Heart left ventricle (tissue), 16 donors: Measurements from ENCODE around the gene SLIT3. TPM values are rescaled to one million over a fixed set of nuclear protein-coding genes. Genes with fewer than 3 reads are reported as not detected.

ENCODE experiments used
- ATAC-seq, 4 donors: fragments of 200-7000 bp; cut with Tn5 transposase; one replicate each; pipeline ENCODE4 v1.9.1; 2020 to 2022; ENCODE audit warnings: moderate library complexity in 4 of 4, mild to moderate bottlenecking in 3 of 4, moderate number of reproducible peaks in 1 of 4
- DNase-seq, 5 donors: peaks; one replicate each; pipeline ENCODE4 v3.0.0-alpha.2; 2020
- H3K27ac ChIP-seq, 12 donors: fragments of 200-600 bp; sonication (generic) in 4 of 12; one replicate each; pipeline versions ENCODE4 v1.5.0 to v1.8.0; 2016 to 2022; ENCODE audit warnings: mild to moderate bottlenecking in 2 of 12
- H3K27me3 ChIP-seq, 9 donors: fragments of 200-600 bp; sonication (generic) in 2 of 9; one replicate each; pipeline versions ENCODE4 v1.5.1 to v1.8.0; 2016 to 2022; ENCODE audit warnings: mild to moderate bottlenecking in 3 of 9
- H3K36me3 ChIP-seq, 9 donors: fragments of 200-600 bp; sonication (generic) in 2 of 9; one replicate each; pipeline versions ENCODE4 v1.5.0 to v1.8.0; 2018 to 2022; ENCODE audit warnings: mild to moderate bottlenecking in 2 of 9
- H3K4me1 ChIP-seq, 12 donors: fragments of 200-600 bp; sonication (generic) in 4 of 12; one replicate each; pipeline versions ENCODE4 v1.5.0 to v1.8.0; 2016 to 2022; ENCODE audit warnings: mild to moderate bottlenecking in 3 of 12
- H3K4me3 ChIP-seq, 12 donors: fragments of 200-600 bp; sonication (generic) in 4 of 12; one replicate each; pipeline versions ENCODE4 v1.5.0 to v1.8.0; 2017 to 2022; ENCODE audit warnings: mild to moderate bottlenecking in 9 of 12, moderate library complexity in 4 of 12
- H3K9me3 ChIP-seq, 12 donors: fragments of 200-600 bp; sonication (generic) in 4 of 12; one replicate each; pipeline versions ENCODE4 v1.5.0 to v1.8.0; 2016 to 2022; ENCODE audit warnings: mild to moderate bottlenecking in 1 of 12
- CTCF ChIP-seq, 12 donors: fragments of 200-600 bp; sonication (generic) in 4 of 12; IDR thresholded peaks; one replicate each; pipeline versions ENCODE4 v1.5.0 to v1.8.0; 2018 to 2022; ENCODE audit warnings: antibody characterized with exemption in 12 of 12, mild to moderate bottlenecking in 5 of 12
- POLR2A ChIP-seq, 2 donors: fragments of 450-650 bp; IDR thresholded peaks; one replicate each; pipeline ENCODE4 v1.6.1; 2017; ENCODE audit warnings: antibody characterized with exemption in 2 of 2, mild to moderate bottlenecking in 2 of 2, moderate library complexity in 2 of 2
- WGBS, 4 donors: extraction: QIAGEN DNeasy Blood & Tissue Kit in 2 of 4; methylation state at CpG; one replicate each; pipeline versions ENCODE4 v1.1.5 to v1.1.7; 2013 to 2018; 5-methylcytosine and 5-hydroxymethylcytosine counted together
- intact Hi-C, 10 donors: fragments of 100-400 bp; cut with DNase I; formaldehyde crosslinking; loops; one replicate each; pipeline versions ENCODE4 v1.11.1 to v1.14.2; 2022
- polyA plus RNA-seq, 2 donors: library from polyadenylated mRNA; stranded (reverse); fragments of 200-250 nt; gene quantifications; one replicate each; pipeline ENCODE4 v1.2.3, GENCODE V29; 2013
- total RNA-seq, 9 donors: library from RNA; depleted of rRNA in 2 of 9; stranded (reverse); fragments of >200 nt in 2 of 9; fragmentation: NEBNext Ultra II Directional in 3 of 9; extraction: Animal tissue kit (Norgen Biotek cat#: 25700) in 3 of 9; gene quantifications; one replicate each; pipeline versions ENCODE4 v1.1.0 to v1.2.4, GENCODE V29; 2016 to 2023
- donor health status: ischemic (EF 13 %, LVEDD 7.1; RV severe dilation, severe dysfunction).
- donor health status: healthy with polysubstance abuse.
- donor health status: DM: no; HTN: yes; CAD: no.
- donor health status: DM: no; HTN: no; CAD: no.
- donor health status: ischemic (EF 25% LVEDD 6.9; RV normal size, moderate dysfunction).
- donor health status: ischemic (EF 25% LVEDD 5.7; RV mildly dilated, moderate dysfunction).
- donor health status: healthy.
- donor health status: DM: yes; HTN: yes; CAD: no.
- donor health status: ischemic (EF 35%, LVEDD 5.7; RV mildly dilated, moderate dysfunction).
- donor health status: nonischemic (EF 11% LVEDD 7.7; RV severe dilation, severe dysfunction).
- donor health status: DM: yes; HTN: yes; CAD: no.
- donor health status: PGD.
- donor health status: ischemic (EF 29% LVEDD 5.4; RV normal size, mild dysfunction).
- donor health status: nonischemic (EF 23%, LVEDD 6.1; RV moderate dilation, normal function).

SLIT3 gene
- total and polyA plus RNA-seq, 11 donors: 2.3 to 40.3 (median 14.4) TPM

DNA sequence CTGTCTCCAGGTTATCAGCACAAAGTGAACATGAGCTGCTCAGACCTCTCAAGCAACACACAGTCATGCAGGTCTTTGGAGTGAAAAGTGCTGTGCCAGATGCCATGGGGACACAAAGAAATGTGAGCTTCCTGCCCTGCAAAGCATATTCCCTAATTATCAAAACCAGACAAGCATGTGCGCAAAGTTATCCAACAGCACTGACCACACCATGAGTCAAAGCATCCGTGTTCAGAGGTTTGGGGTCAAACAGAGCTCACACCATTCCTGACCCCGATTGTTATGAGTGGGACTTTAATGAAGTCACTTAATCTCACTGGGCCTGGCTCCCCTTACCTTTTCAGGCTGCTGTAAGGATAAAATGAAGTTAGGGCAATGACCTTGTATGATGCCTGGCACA lies 138.5 kb downstream of the SLIT3 start:
- intact Hi-C loops: no loop called here
- 54 to 76% (median 72%) methylated on average over 3 of the region's 3 CpGs for WGBS, 4 donors
- H3K27me3 ChIP-seq: no peaks in the 10 kb centered on the region
- no peak overlapping the region for H3K4me3 ChIP-seq
- H3K36me3 ChIP-seq: no peaks in the 10 kb centered on the region
- H3K9me3 ChIP-seq: peaks cover 0 to 25% (median 11%) of the 10 kb centered on the region in 12 donors
- H3K27ac ChIP-seq: no peak overlapping the region
- peaks cover 0 to 22% (median 0%) of the 10 kb centered on the region in 12 donors for H3K4me1 ChIP-seq
- TF ChIP-seq POLR2A (IDR thresholded peaks at IDR 0.05) (no peak), CTCF (IDR thresholded peaks at IDR 0.05) (no peak)
- DNase-seq: no peak
- ATAC-seq: no peak

DNA sequence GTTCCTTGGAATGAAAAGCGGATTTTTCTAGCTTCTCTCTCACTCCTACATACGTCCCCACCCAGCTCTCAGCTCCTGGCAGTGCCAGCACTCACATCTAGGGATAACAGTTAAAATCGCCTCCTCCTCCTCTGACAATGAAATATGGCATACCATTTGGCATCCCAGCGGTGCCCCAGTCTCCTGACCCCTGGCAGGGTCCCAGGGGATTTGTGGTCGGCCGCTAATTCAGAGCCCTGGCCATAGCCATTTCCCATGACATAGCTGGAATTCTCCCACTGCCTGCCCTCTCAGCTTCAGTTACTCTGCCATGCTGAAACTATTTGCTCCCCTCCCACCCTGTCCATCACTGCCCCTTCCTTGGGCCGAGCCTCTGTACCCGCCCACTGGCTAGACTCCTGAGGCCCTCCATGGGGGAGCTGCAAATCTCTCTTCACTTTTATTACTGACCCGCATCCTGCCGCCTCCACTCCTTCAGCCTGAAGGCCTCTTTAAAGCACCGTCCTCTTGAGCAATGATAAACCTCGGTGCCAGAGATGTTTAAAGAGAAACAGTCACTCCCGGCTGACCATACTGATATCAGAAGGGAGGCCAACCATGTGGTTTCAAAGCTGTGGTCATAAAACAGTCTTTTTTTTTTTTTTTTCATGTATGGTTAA lies 139.8 kb downstream of the SLIT3 start:
- no peak for TF ChIP-seq POLR2A (IDR thresholded peaks at IDR 0.05)
- TF ChIP-seq CTCF (IDR thresholded peaks at IDR 0.05): no peak
- H3K4me3 ChIP-seq: peak overlapping the region in 1 of 12 donors; percentile 6

DNA sequence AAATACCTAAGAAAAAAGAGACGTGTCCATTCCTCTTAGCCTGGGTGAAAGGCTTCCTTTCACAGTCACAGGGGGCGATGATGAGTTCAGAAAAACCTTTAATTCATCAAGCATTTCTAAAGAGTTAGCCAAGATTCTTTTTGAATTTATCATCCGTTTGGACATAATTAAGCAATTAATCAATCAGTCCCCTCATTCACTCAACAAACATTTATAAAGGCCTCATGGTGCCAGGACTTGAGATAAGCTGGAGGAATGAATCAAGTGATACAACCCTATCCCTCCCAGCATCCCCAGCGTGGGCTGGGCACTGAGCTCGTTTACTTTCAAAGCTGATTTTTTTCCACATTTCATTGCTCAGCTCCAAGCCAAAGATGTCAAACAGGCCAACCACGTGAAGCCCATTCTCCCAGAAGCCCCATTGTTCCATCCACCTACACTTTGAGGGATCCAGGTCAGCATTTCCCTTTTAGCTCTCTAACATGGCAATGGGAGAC lies 140.5 kb downstream of the SLIT3 start:
- H3K4me3 ChIP-seq: no peak overlapping the region
- peaks cover 0 to 26% (median 11%) of the 10 kb centered on the region in 12 donors for H3K9me3 ChIP-seq
- no peaks in the 10 kb centered on the region for H3K36me3 ChIP-seq
- WGBS, 4 donors: 71 to 76% (median 73%) methylated on average over 6 of the region's 6 CpGs
- peak overlapping the region in 5 of 12 donors; percentile 20 to 38 (median 32) for H3K27ac ChIP-seq
- intact Hi-C loops: no loop called here
- H3K27me3 ChIP-seq: no peaks in the 10 kb centered on the region
- no peak for TF ChIP-seq CTCF (IDR thresholded peaks at IDR 0.05)
- no peak for TF ChIP-seq POLR2A (IDR thresholded peaks at IDR 0.05)
- peaks cover 0 to 22% (median 0%) of the 10 kb centered on the region in 12 donors for H3K4me1 ChIP-seq
- ATAC-seq (no peak), DNase-seq (no peak)

More for the DNA sequence above, 139.8 kb downstream of the SLIT3 start:
- Histone ChIP-seq H3K27ac (peak overlapping the region in 8 of 12 donors; percentile 1 to 38 (median 24)), H3K4me1 (peaks cover 0 to 22% (median 0%) of the 10 kb centered on the region in 12 donors), H3K27me3 (no peaks in the 10 kb centered on the region), H3K36me3 (no peaks in the 10 kb centered on the region), H3K9me3 (peaks cover 0 to 26% (median 11%) of the 10 kb centered on the region in 12 donors)
- 17 to 34% (median 32%) methylated on average over 13 of the region's 13 CpGs for WGBS, 4 donors
- DNase-seq: peak in 4 of 5 donors; percentile 20 to 47 (median 40)
- peak; percentile 56 to 75 (median 66) for ATAC-seq
- intact Hi-C loops: no loop called here

DNA sequence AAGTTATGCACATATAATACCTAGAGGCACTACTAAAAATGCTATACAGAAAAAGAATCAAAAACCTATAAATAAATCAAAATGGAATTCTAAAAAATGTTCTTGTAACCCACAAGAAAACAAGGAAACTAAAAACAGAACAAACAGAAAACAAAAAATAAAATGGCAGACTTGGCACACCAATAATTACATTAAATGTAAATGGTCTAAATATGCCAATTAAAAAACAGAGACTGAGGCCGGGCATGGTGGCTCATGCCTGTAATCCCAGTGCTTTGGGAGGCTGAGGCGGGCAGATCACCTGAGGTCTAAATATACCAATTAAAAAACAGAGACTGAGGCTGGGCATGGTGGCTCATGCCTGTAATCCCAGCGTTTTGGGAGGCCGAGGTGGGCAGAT lies 142.2 kb downstream of the SLIT3 start:
- Histone ChIP-seq H3K4me3 (no peak overlapping the region), H3K4me1 (peaks cover 0 to 16% (median 0%) of the 10 kb centered on the region in 12 donors), H3K27ac (no peak overlapping the region), H3K27me3 (no peaks in the 10 kb centered on the region), H3K36me3 (no peaks in the 10 kb centered on the region), H3K9me3 (peaks cover 0 to 26% (median 11%) of the 10 kb centered on the region in 12 donors)
- ATAC-seq: no peak
- 92 to 98% (median 96%) methylated on average over 4 of the region's 4 CpGs for WGBS, 4 donors
- TF ChIP-seq CTCF (IDR thresholded peaks at IDR 0.05) (no peak), POLR2A (IDR thresholded peaks at IDR 0.05) (no peak)
- DNase-seq: no peak
- intact Hi-C loops: no loop called here
